Pulmonary artery endothelial cell (primary cell): ENCODE data around the gene LGR6. TPM values are rescaled to one million over a fixed set of nuclear protein-coding genes. Genes with fewer than 3 reads are reported as not detected.

Experiments used
- DNase-seq: peaks from one replicate; pipeline ENCODE4 v3.0.0-alpha.2; 2011; ENCODE audit warnings: low read depth, low spot score
- total RNA-seq: library from RNA; depleted of rRNA; stranded (reverse); fragments of >200 nt; gene quantifications from 2 replicates; pipeline ENCODE4 v1.2.3, GENCODE V29; 2014

The LGR6 gene
- total RNA-seq, 1 donor from 2014 or later: not detected

GRCh38 chr1:202264300-202264699 lies 70.7 kb downstream of the LGR6 start:
- no peak for DNase-seq

GRCh38 chr1:202264726-202265125 lies 71.1 kb downstream of the LGR6 start:
- no peak for DNase-seq

GRCh38 chr1:202266061-202266765 lies 72.6 kb downstream of the LGR6 start:
- no peak for DNase-seq

GRCh38 chr1:202268032-202268431 lies 74.4 kb downstream of the LGR6 start:
- no peak for DNase-seq

- DNase-seq: no peak
These were observed 75.2 kb downstream of the LGR6 start for GRCh38 chr1:202268817-202269216.

- DNase-seq: no peak
These were observed 77.3 kb downstream of the LGR6 start for GRCh38 chr1:202270871-202271326.

- no peak for DNase-seq
These were observed 78.7 kb downstream of the LGR6 start for GRCh38 chr1:202272103-202272845.

GRCh38 chr1:202274611-202275010 lies 81.0 kb downstream of the LGR6 start:
- no peak for DNase-seq

- DNase-seq: no peak
These were observed 81.6 kb downstream of the LGR6 start for GRCh38 chr1:202275061-202275770.

GRCh38 chr1:202276081-202276715 lies 82.6 kb downstream of the LGR6 start:
- DNase-seq: no peak

- DNase-seq: no peak
These were observed 83.3 kb downstream of the LGR6 start for GRCh38 chr1:202276920-202277319.

- DNase-seq: no peak
These were observed 85.2 kb downstream of the LGR6 start for GRCh38 chr1:202278751-202279150.

- DNase-seq: no peak
These were observed 86.2 kb downstream of the LGR6 start for GRCh38 chr1:202279806-202280205.

GRCh38 chr1:202280595-202280994 lies 87.0 kb downstream of the LGR6 start:
- DNase-seq: no peak

- DNase-seq: peak; percentile 41
These were observed 87.9 kb downstream of the LGR6 start for GRCh38 chr1:202281316-202282024.

GRCh38 chr1:202282025-202282371 lies 88.4 kb downstream of the LGR6 start:
- DNase-seq: no peak

GRCh38 chr1:202282596-202283283 lies 89.1 kb downstream of the LGR6 start:
- DNase-seq: no peak

GRCh38 chr1:202283379-202283844 lies 89.8 kb downstream of the LGR6 start:
- DNase-seq: no peak

- no peak for DNase-seq
These were observed 90.4 kb downstream of the LGR6 start for GRCh38 chr1:202283991-202284390.

GRCh38 chr1:202285908-202286307 lies 92.3 kb downstream of the LGR6 start:
- no peak for DNase-seq
